Stomach (tissue), 9 donors: ENCODE results near the gene RAD21L1. TPM values are rescaled to one million over a fixed set of nuclear protein-coding genes. Genes with fewer than 3 reads are reported as not detected.

Experiments
- DNase-seq, 2 donors: peaks; one replicate each; pipeline versions ENCODE4 v3.0.0 to v3.0.0-alpha.2; 2013 to 2019
- H3K27ac ChIP-seq, 5 donors: fragments of 200-600 bp in 4 of 5; sonication (generic) in 4 of 5; one replicate each; pipeline ENCODE4 v1.5.1; 2013 to 2019; ENCODE audit warnings: mild to moderate bottlenecking in 1 of 5, moderate library complexity in 1 of 5
- H3K27me3 ChIP-seq, 3 donors: fragments of 200-600 bp; sonication (generic); one replicate each; pipeline ENCODE4 v1.5.1; 2017 to 2019; ENCODE audit warnings: mixed run types in 1 of 3
- H3K36me3 ChIP-seq, 4 donors: fragments of 200-600 bp; sonication (generic); 1 replicate in 3 of 4; 2 replicates in 1 of 4; pipeline ENCODE4 v1.5.1; 2016 to 2019
- H3K4me1 ChIP-seq, 4 donors: fragments of 200-600 bp; sonication (generic); one replicate each; pipeline ENCODE4 v1.5.1; 2016 to 2019
- H3K4me3 ChIP-seq, 4 donors: fragments of 200-600 bp; sonication (generic) in 3 of 4; one replicate each; pipeline ENCODE4 v1.5.1; 2016 to 2019; ENCODE audit warnings: mild to moderate bottlenecking in 1 of 4
- H3K9me3 ChIP-seq, 4 donors: fragments of 200-600 bp; sonication (generic); one replicate each; pipeline ENCODE4 v1.5.1; 2016 to 2019
- CTCF ChIP-seq, 7 experiments: fragments of 450-650 bp in 4 of 7; fragments of 200-600 bp in 3 of 7; sonication (generic) in 3 of 7; IDR thresholded peaks; one replicate each; pipeline ENCODE4 v1.5.1; 2016 to 2019; ENCODE audit warnings: antibody characterized with exemption in 7 of 7, control low read depth in 2 of 7, mild to moderate bottlenecking in 1 of 7
- EP300 ChIP-seq: sonication (generic); formaldehyde crosslinking; IDR thresholded peaks from one replicate; pipeline ENCODE4 v1.6.1; 2017; ENCODE audit warnings: antibody characterized with exemption
- POLR2A ChIP-seq, 4 donors: fragments of 450-650 bp; IDR thresholded peaks; one replicate each; pipeline ENCODE4 v1.6.1; 2016; ENCODE audit warnings: antibody characterized with exemption in 4 of 4, control low read depth in 2 of 4, mild to moderate bottlenecking in 1 of 4, moderate library complexity in 1 of 4
- POLR2AphosphoS5 ChIP-seq, 3 donors: sonication (generic); formaldehyde crosslinking; IDR thresholded peaks; one replicate each; pipeline ENCODE4 v1.6.1; 2016; ENCODE audit warnings: antibody characterized with exemption in 3 of 3
- WGBS, 5 donors: extraction: QIAGEN DNeasy Blood & Tissue Kit in 3 of 5; methylation state at CpG; one replicate each; pipeline versions ENCODE4 v1.1.5 to v1.1.7; 2013 to 2018; 5-methylcytosine and 5-hydroxymethylcytosine counted together
- intact Hi-C: fragments of 100-400 bp; cut with DNase I; formaldehyde crosslinking; loops from one replicate; pipeline ENCODE4 v1.15.1; 2023; ENCODE audit warnings: low total_unique reads
- polyA plus RNA-seq, 3 donors: library from polyadenylated mRNA; stranded (reverse); fragments of 200-250 nt; gene quantifications; one replicate each; pipeline ENCODE4 v1.2.3, GENCODE V29; 2013
- total RNA-seq, 5 donors: library from RNA; depleted of rRNA; stranded (reverse); fragments of >200 nt; gene quantifications; one replicate each; pipeline versions ENCODE4 v1.1.0 to v1.2.3, GENCODE V29; 2014 to 2016
- donor health status: healthy with polysubstance abuse.
- donor health status: Bipolar disorder and iron deficiency.
- donor health status: healthy.

RAD21L1 gene
- total and polyA plus RNA-seq, 8 donors: not detected

- 66 to 75% (median 73%) methylated on average over 7 of the region's 7 CpGs for WGBS, 5 donors
- Histone ChIP-seq H3K27me3 (no peaks in the 10 kb centered on the region), H3K9me3 (no peaks in the 10 kb centered on the region), H3K27ac (no peak overlapping the region), H3K4me1 (no peaks in the 10 kb centered on the region), H3K4me3 (no peak overlapping the region), H3K36me3 (no peaks in the 10 kb centered on the region)
- TF ChIP-seq CTCF (IDR thresholded peaks at IDR 0.05) (no peak), POLR2A (IDR thresholded peaks at IDR 0.05) (no peak), POLR2AphosphoS5 (IDR thresholded peaks at IDR 0.05) (no peak), EP300 (no peak)
- intact Hi-C loops: no loop called here
- no peak for DNase-seq
These were observed 26.5 kb upstream of the RAD21L1 start for GRCh38 chr20:1199212-1199873.

GRCh38 chr20:1199964-1200363 lies 25.9 kb upstream of the RAD21L1 start:
- Histone ChIP-seq H3K4me1 (no peaks in the 10 kb centered on the region), H3K27me3 (no peaks in the 10 kb centered on the region), H3K36me3 (no peaks in the 10 kb centered on the region), H3K4me3 (no peak overlapping the region), H3K9me3 (no peaks in the 10 kb centered on the region), H3K27ac (no peak overlapping the region)
- intact Hi-C loops: no loop called here
- no peak for TF ChIP-seq POLR2AphosphoS5 (IDR thresholded peaks at IDR 0.05)
- TF ChIP-seq CTCF (IDR thresholded peaks at IDR 0.05): no peak
- no peak for TF ChIP-seq EP300
- no peak for TF ChIP-seq POLR2A (IDR thresholded peaks at IDR 0.05)
- no peak for DNase-seq
- WGBS, 5 donors: 86 to 94% (median 92%) methylated on average over 1 of the region's 1 CpG

- H3K36me3 ChIP-seq: no peaks in the 10 kb centered on the region
- intact Hi-C loops: no loop called here
- H3K4me3 ChIP-seq: no peak within 1 kb of the TSS
- no peaks in the 10 kb centered on the region for H3K9me3 ChIP-seq
- no peaks in the 10 kb centered on the region for H3K27me3 ChIP-seq
- H3K4me1 ChIP-seq: no peaks in the 10 kb centered on the region
- WGBS, 5 donors: 61 to 64% (median 64%) methylated on average over 5 of the region's 5 CpGs
- DNase-seq: no peak
- no peak for TF ChIP-seq POLR2A (IDR thresholded peaks at IDR 0.05)
- TF ChIP-seq POLR2AphosphoS5 (IDR thresholded peaks at IDR 0.05): no peak
- TF ChIP-seq EP300: no peak
- TF ChIP-seq CTCF (IDR thresholded peaks at IDR 0.05): no peak
- no peak within 1 kb of the TSS for H3K27ac ChIP-seq
These were observed 22.9 kb upstream of the RAD21L1 start, which contains the start of gene C20orf202 for GRCh38 chr20:1202762-1203504. C20orf202 (plus strand) TSS chr20:1203454; CDS start chr20:1203586, 132 bp downstream.

- Histone ChIP-seq H3K4me3 (no peak overlapping the region), H3K4me1 (no peaks in the 10 kb centered on the region), H3K27ac (no peak overlapping the region), H3K9me3 (no peaks in the 10 kb centered on the region), H3K36me3 (no peaks in the 10 kb centered on the region), H3K27me3 (peaks cover 0 to 3% (median 0%) of the 10 kb centered on the region in 3 donors)
- 34 to 66% (median 43%) methylated on average over 5 of the region's 5 CpGs for WGBS, 5 donors
- TF ChIP-seq EP300: no peak
- no peak for TF ChIP-seq CTCF (IDR thresholded peaks at IDR 0.05)
- no peak for TF ChIP-seq POLR2AphosphoS5 (IDR thresholded peaks at IDR 0.05)
- no peak for TF ChIP-seq POLR2A (IDR thresholded peaks at IDR 0.05)
- intact Hi-C loops: no loop called here
- no peak for DNase-seq
These were observed 22.2 kb upstream of the RAD21L1 start for GRCh38 chr20:1203630-1204029.
